Endodermal cell (in vitro differentiated cells): Measurements from ENCODE around the gene ACVR1. TPM values are rescaled to one million over a fixed set of nuclear protein-coding genes. Genes with fewer than 3 reads are reported as not detected.

Experiments used
- DNase-seq: peaks from one replicate; pipeline ENCODE4 v3.0.0-alpha.2; 2017
- H3K27ac ChIP-seq: 2 replicates; pipeline ENCODE4 v1.5.1; 2013; ENCODE audit warnings: mild to moderate bottlenecking, low read depth, low read length, moderate library complexity
- H3K27me3 ChIP-seq: 2 replicates; pipeline ENCODE4 v1.6.1; 2013; ENCODE audit warnings: mild to moderate bottlenecking, low read length, moderate library complexity; ENCODE audit not compliant: insufficient read depth, control insufficient read depth, poor library complexity, severe bottlenecking
- H3K36me3 ChIP-seq: 2 replicates; pipeline ENCODE4 v1.7.0; 2013; ENCODE audit warnings: mild to moderate bottlenecking, low read length, moderate library complexity; ENCODE audit not compliant: control insufficient read depth, insufficient read depth
- H3K4me1 ChIP-seq: one replicate; pipeline ENCODE4 v1.7.0; 2013; ENCODE audit warnings: low read length; ENCODE audit not compliant: control insufficient read depth, insufficient read depth
- H3K4me3 ChIP-seq: 2 replicates; pipeline ENCODE4 v1.5.1; 2013; ENCODE audit warnings: mild to moderate bottlenecking, low read length, moderate library complexity
- H3K9ac ChIP-seq: 2 replicates; pipeline ENCODE4 v1.6.1; 2013; ENCODE audit warnings: mild to moderate bottlenecking, low read length, moderate library complexity; ENCODE audit not compliant: poor library complexity, severe bottlenecking; ENCODE audit errors: extremely low read depth
- H3K9me3 ChIP-seq: 2 replicates; pipeline ENCODE4 v1.6.1; 2013; ENCODE audit warnings: mild to moderate bottlenecking, low read length, moderate library complexity; ENCODE audit not compliant: control insufficient read depth
- H3K27ac Mint-ChIP-seq: 2 replicates; pipeline ENCODE4 v1.8.0; 2020; ENCODE audit warnings: mixed read lengths
- H3K27me3 Mint-ChIP-seq: 2 replicates; pipeline ENCODE4 v1.8.0; 2021; ENCODE audit warnings: mild to moderate bottlenecking, mixed read lengths; ENCODE audit not compliant: insufficient read depth
- H3K36me3 Mint-ChIP-seq: 2 replicates; pipeline ENCODE4 v1.8.0; 2020; ENCODE audit warnings: low read depth, mixed read lengths
- H3K4me1 Mint-ChIP-seq: 2 replicates; pipeline ENCODE4 v1.8.0; 2020; ENCODE audit warnings: mixed read lengths
- H3K4me3 Mint-ChIP-seq: 2 replicates; pipeline ENCODE4 v1.8.0; 2020; ENCODE audit warnings: mild to moderate bottlenecking, moderate library complexity, mixed read lengths
- H3K9me3 Mint-ChIP-seq: 2 replicates; pipeline ENCODE4 v1.8.0; 2020; ENCODE audit warnings: mild to moderate bottlenecking, mixed read lengths
- CTCF ChIP-seq: fragments of 200-600 bp; sonication (generic); conservative IDR thresholded peaks from 2 replicates; pipeline ENCODE4 v1.5.0; 2021; ENCODE audit warnings: antibody characterized with exemption, mild to moderate bottlenecking
- WGBS, 2 experiments: methylation state at CpG; one replicate each; pipeline versions ENCODE4 v1.1.5 to v1.1.7; 2013; ENCODE audit warnings: missing lambda C conversion rate in 2 of 2, mixed read lengths in 1 of 2; ENCODE audit not compliant: insufficient coverage in 1 of 2, insufficient read length in 1 of 2; 5-methylcytosine and 5-hydroxymethylcytosine counted together
- total RNA-seq, 2 donors: library from RNA; stranded (reverse); fragmentation: NEBNext Ultra II Directional in 1 of 2; extraction: Animal tissue kit (Norgen Biotek cat#: 25700) in 1 of 2; gene quantifications; 2 replicates in 1 of 2; 3 replicates in 1 of 2; pipeline ENCODE4 v1.2.1, GENCODE V29; 2021

Gene ACVR1
- total RNA-seq, 2 donors from 2014 or later: 21.1 to 26.9 TPM

GRCh38 chr2:157737656-157738055 lies 138.5 kb downstream of the ACVR1 start:
- Histone ChIP-seq H3K27ac (no peak overlapping the region), H3K27me3 (no peaks in the 10 kb centered on the region), H3K9ac (no peak overlapping the region), H3K9me3 (no peaks in the 10 kb centered on the region), H3K36me3 (peaks cover 61% of the 10 kb centered on the region), H3K4me3 (no peak overlapping the region), H3K4me1 (no peaks in the 10 kb centered on the region)
- H3K36me3 Mint-ChIP-seq: peaks cover 58% of the 10 kb centered on the region
- H3K4me3 Mint-ChIP-seq: no peak overlapping the region
- no peak for DNase-seq
- TF ChIP-seq CTCF: no peak
- no peaks in the 10 kb centered on the region for H3K9me3 Mint-ChIP-seq
- no peaks in the 10 kb centered on the region for H3K27me3 Mint-ChIP-seq
- 90 to 99% methylated on average over 2 of the region's 2 CpGs for WGBS, 2 experiments
- no peaks in the 10 kb centered on the region for H3K4me1 Mint-ChIP-seq
- no peak overlapping the region for H3K27ac Mint-ChIP-seq

- Mint-ChIP-seq H3K36me3 (peaks cover 68% of the 10 kb centered on the region), H3K9me3 (peaks cover 7% of the 10 kb centered on the region), H3K4me3 (no peak overlapping the region), H3K27me3 (no peaks in the 10 kb centered on the region), H3K4me1 (no peaks in the 10 kb centered on the region), H3K27ac (no peak overlapping the region)
- 100% methylated on average over 1 of the region's 1 CpG; no CpG with 5 or more reads in 1 of the 2 experiments for WGBS, 2 experiments
- Histone ChIP-seq H3K4me1 (no peaks in the 10 kb centered on the region), H3K27ac (no peak overlapping the region), H3K27me3 (no peaks in the 10 kb centered on the region), H3K36me3 (peaks cover 61% of the 10 kb centered on the region), H3K4me3 (no peak overlapping the region), H3K9me3 (no peaks in the 10 kb centered on the region), H3K9ac (no peak overlapping the region)
- no peak for TF ChIP-seq CTCF
- DNase-seq: no peak
These were observed 140.6 kb downstream of the ACVR1 start for GRCh38 chr2:157735532-157735931.

GRCh38 chr2:157733263-157733662 lies 142.9 kb downstream of the ACVR1 start:
- peaks cover 7% of the 10 kb centered on the region for H3K9me3 Mint-ChIP-seq

More at GRCh38 chr2:157733263-157733662, 142.9 kb downstream of the ACVR1 start:
- DNase-seq: no peak
- no peak overlapping the region for H3K9ac ChIP-seq
- H3K4me3 ChIP-seq: no peak overlapping the region
- H3K27me3 Mint-ChIP-seq: no peaks in the 10 kb centered on the region
- no peaks in the 10 kb centered on the region for H3K4me1 Mint-ChIP-seq
- H3K27me3 ChIP-seq: no peaks in the 10 kb centered on the region
- no peak overlapping the region for H3K4me3 Mint-ChIP-seq
- no peak overlapping the region for H3K27ac Mint-ChIP-seq
- no peaks in the 10 kb centered on the region for H3K4me1 ChIP-seq
- peaks cover 81% of the 10 kb centered on the region for H3K36me3 Mint-ChIP-seq
- no peaks in the 10 kb centered on the region for H3K9me3 ChIP-seq
- peaks cover 55% of the 10 kb centered on the region for H3K36me3 ChIP-seq
- H3K27ac ChIP-seq: no peak overlapping the region
- WGBS, 2 experiments: 86% methylated on average over 1 of the region's 2 CpGs; no CpG with 5 or more reads in 1 of the 2 experiments
- no peak for TF ChIP-seq CTCF
